Endothelial cell of umbilical vein (primary cell): ENCODE data around the gene POU2F3. TPM values are rescaled to one million over a fixed set of nuclear protein-coding genes. Genes with fewer than 3 reads are reported as not detected.

Experiments
- BruUV-seq: library from RNA; stranded (reverse); fragments of 400-500 nt; replicated peaks from 2 replicates; lab custom pipeline; 2021; lab: Mats Ljungman, UMichigan
- CTCF ChIA-PET: fragments of 300-600, 350-600 bp; sonication (Branson Sonifier 250); formaldehyde crosslinking; loops from one replicate; lab custom pipeline; 2021; ENCODE audit warnings: antibody characterized with exemption, inconsistent platforms; lab: Charles Lee
- POLR2A ChIA-PET: fragments of 300-600, 350-600 bp; sonication (Branson Sonifier 250); formaldehyde crosslinking; loops from one replicate; lab custom pipeline; 2021; ENCODE audit warnings: antibody characterized with exemption, inconsistent platforms; lab: Charles Lee
- DNase-seq: peaks from one replicate; pipeline ENCODE4 v3.0.0-alpha.2; 2011; ENCODE audit warnings: low read depth, low spot score
- FAIRE-seq: peaks from 2 replicates; lab custom pipeline; 2011; peaks lifted over from hg19 to GRCh38; lab: Jason Lieb, UNC
- H2AFZ ChIP-seq: 2 replicates; pipeline ENCODE4 v1.6.0; 2012; ENCODE audit warnings: low read depth, low read length, control low read depth, inconsistent platforms
- H3K27ac ChIP-seq: 2 replicates; pipeline ENCODE4 v1.5.1; 2011; ENCODE audit warnings: low read depth, mild to moderate bottlenecking, control low read depth, low read length, moderate library complexity; ENCODE audit not compliant: insufficient read depth
- H3K27me3 ChIP-seq, 2 experiments: 2 replicates each; pipeline versions ENCODE4 v1.6.0 to v1.6.1; 2011; ENCODE audit warnings: low read length in 2 of 2, mixed read lengths in 1 of 2; ENCODE audit not compliant: control insufficient read depth in 2 of 2, insufficient read depth in 2 of 2
- H3K36me3 ChIP-seq, 2 experiments: 2 replicates in 1 of 2; 3 replicates in 1 of 2; pipeline ENCODE4 v1.5.1; 2011; ENCODE audit warnings: low read length in 2 of 2, mild to moderate bottlenecking in 1 of 2, moderate library complexity in 1 of 2; ENCODE audit not compliant: control insufficient read depth in 2 of 2, insufficient read depth in 2 of 2; ENCODE audit errors: extremely low read depth in 1 of 2
- H3K4me1 ChIP-seq: 3 replicates; pipeline ENCODE4 v1.5.1; 2011; ENCODE audit warnings: mild to moderate bottlenecking, low read length; ENCODE audit not compliant: control insufficient read depth, insufficient read depth; ENCODE audit errors: extremely low read depth
- H3K4me2 ChIP-seq: 2 replicates; pipeline ENCODE4 v1.6.1; 2011; ENCODE audit warnings: low read length, control low read depth, mixed read lengths; ENCODE audit not compliant: insufficient read depth
- H3K4me3 ChIP-seq, 3 experiments: fragments of 200-600 bp in 1 of 3; sonication (generic), shearing (Covaris generic) in 1 of 3; replicated peaks in 1 of 3; 2 replicates each; pipeline ENCODE4 v1.5.1; 2011 to 2016; ENCODE audit warnings: control low read depth in 3 of 3, low read length in 3 of 3, mild to moderate bottlenecking in 2 of 3, inconsistent platforms in 1 of 3, low read depth in 1 of 3, moderate library complexity in 1 of 3; ENCODE audit not compliant: insufficient read depth in 1 of 3
- H3K79me2 ChIP-seq: 2 replicates; pipeline ENCODE4 v1.6.0; 2012; ENCODE audit warnings: low read length, inconsistent platforms; ENCODE audit not compliant: control insufficient read depth, insufficient read depth
- H3K9ac ChIP-seq: replicated peaks from 2 replicates; pipeline ENCODE3; 2011; ENCODE audit warnings: low read length, control low read depth; ENCODE audit not compliant: insufficient read depth; ENCODE audit errors: extremely low read depth
- H3K9me1 ChIP-seq: replicated peaks from 3 replicates; pipeline ENCODE4 v1.6.0; 2011; ENCODE audit warnings: mild to moderate bottlenecking, low read length; ENCODE audit not compliant: control insufficient read depth, insufficient read depth; ENCODE audit errors: extremely low read depth
- H3K9me3 ChIP-seq: replicated peaks from 2 replicates; pipeline ENCODE4 v1.5.1; 2012; ENCODE audit warnings: low read length, inconsistent platforms; ENCODE audit not compliant: control insufficient read depth, insufficient read depth
- H4K20me1 ChIP-seq: replicated peaks from 2 replicates; pipeline ENCODE3; 2011; ENCODE audit warnings: mild to moderate bottlenecking, low read length; ENCODE audit not compliant: control insufficient read depth, insufficient read depth; ENCODE audit errors: extremely low read depth
- CTCF ChIP-seq, 2 donors: IDR thresholded peaks; 1 replicate in 1 of 2; 2 replicates in 1 of 2; pipeline ENCODE4 v1.5.1; 2011; ENCODE audit warnings: low read length in 2 of 2, mild to moderate bottlenecking in 2 of 2, moderate library complexity in 2 of 2, control low read depth in 1 of 2, inconsistent platforms in 1 of 2, low read depth in 1 of 2; ENCODE audit not compliant: insufficient read depth in 1 of 2; ENCODE audit errors: extremely low read depth in 1 of 2
- EZH2 ChIP-seq: IDR thresholded peaks from 2 replicates; pipeline ENCODE4 v1.6.1; 2012; ENCODE audit warnings: borderline replicate concordance, low read depth, mild to moderate bottlenecking, moderate library complexity, low read length, inconsistent platforms; ENCODE audit not compliant: severe bottlenecking
- FOS ChIP-seq: IDR thresholded peaks from 2 replicates; pipeline ENCODE4 v1.6.1; 2011; ENCODE audit warnings: mild to moderate bottlenecking, low read length, moderate library complexity, borderline replicate concordance; ENCODE audit not compliant: insufficient read depth
- GATA2 ChIP-seq: IDR thresholded peaks from 2 replicates; pipeline ENCODE4 v1.7.0; 2011; ENCODE audit warnings: low read depth, mild to moderate bottlenecking, moderate library complexity, mixed read lengths, low read length; ENCODE audit not compliant: insufficient read length, insufficient read depth
- JUN ChIP-seq: IDR thresholded peaks from 2 replicates; pipeline ENCODE4 v1.6.1; 2011; ENCODE audit warnings: borderline replicate concordance, low read depth; ENCODE audit not compliant: insufficient read length, insufficient read depth
- MAX ChIP-seq: IDR thresholded peaks from 2 replicates; pipeline ENCODE4 v1.6.1; 2011; ENCODE audit not compliant: insufficient read depth, insufficient read length
- MYC ChIP-seq: IDR thresholded peaks from one replicate; pipeline ENCODE4 v1.6.1; 2011; ENCODE audit warnings: mild to moderate bottlenecking, low read depth, low read length
- POLR2A ChIP-seq: IDR thresholded peaks from 2 replicates; pipeline ENCODE4 v1.6.1; 2012; ENCODE audit warnings: low read depth, mild to moderate bottlenecking, control low read depth, low read length
- POLR2AphosphoS5 ChIP-seq: IDR thresholded peaks from 2 replicates; pipeline ENCODE4 v1.6.1; 2012; ENCODE audit warnings: low read depth, mild to moderate bottlenecking, control low read depth, low read length, moderate library complexity; ENCODE audit not compliant: insufficient read depth
- dilution Hi-C: fragments of 300-500 bp; cut with MboI; formaldehyde crosslinking; loops from one replicate; pipeline ENCODE4 v1.15.0; 2019; ENCODE audit warnings: low sequenced_read_pairs; ENCODE audit not compliant: extremely low pct_ligation_motif_present
- intact Hi-C: fragments of 100-400 bp; cut with micrococcal nuclease; formaldehyde crosslinking; loops from one replicate; pipeline ENCODE4 v1.10.0; 2022
- polyA plus RNA-seq, 4 experiments: library from polyadenylated mRNA; depleted of rRNA in 3 of 4; stranded (reverse) in 3 of 4; unstranded in 1 of 4; fragments of >200 nt; gene quantifications; 2 replicates each; pipeline versions ENCODE4 v1.2.1 to v1.2.3, GENCODE V29; 2011 to 2012; ENCODE audit warnings: missing spikeins in 1 of 4
- total RNA-seq: library from RNA; stranded (reverse); gene quantifications from 2 replicates; pipeline ENCODE4 v1.2.3, GENCODE V29; 2021

POU2F3 gene
- total and polyA plus RNA-seq, 2 donors (not counting 3 experiments of a cell fraction or from before 2014, with no cell fraction given) = 0.06 TPM; not detected in 1

- no TSS peak for BruUV-seq
- Histone ChIP-seq H3K9me3 (no peaks in the 10 kb centered on the region), H3K36me3 (no peaks in the 10 kb centered on the region), H3K9ac (no peak overlapping the region), H3K9me1 (no peaks in the 10 kb centered on the region), H4K20me1 (no peaks in the 10 kb centered on the region), H3K27me3 (no peaks in the 10 kb centered on the region), H3K27ac (no peak overlapping the region), H3K4me3 (no peak overlapping the region), H2AFZ (no peak overlapping the region), H3K4me2 (peak overlapping the region; percentile 63), H3K4me1 (peaks cover 39% of the 10 kb centered on the region), H3K79me2 (peaks cover 9% of the 10 kb centered on the region)
- DNase-seq = no peak
- no peak for FAIRE-seq
- ChIA-PET CTCF (interaction anchor here (1.0 to 5.0 kb wide), 8 partner anchors 10 to 484 kb away, joined by 3 to 19 read pairs (median 6); partner anchors contain the start of gene NECTIN1), POLR2A (interaction anchor here (0.6 kb wide), 1 partner anchor 164 kb away, joined by 3 read pairs; no protein-coding TSS in a partner anchor)
- dilution Hi-C loops (no loop called here), intact Hi-C loops (loop anchor here (5.0 to 10.0 kb wide), 4 partner anchors 352 to 858 kb away; partner anchors contain the start of gene NECTIN1)
- no peak for TF ChIP-seq MAX
- no peak for TF ChIP-seq EZH2
- no peak for TF ChIP-seq FOS
- no peak for TF ChIP-seq MYC
- no peak for TF ChIP-seq CTCF (IDR thresholded peaks at IDR 0.05; ENCODE audit: extremely low read depth in 1 of 2, insufficient read depth in 1 of 2, low read depth in 1 of 2, low read length in 2 of 2)
- no peak for TF ChIP-seq JUN
- TF ChIP-seq POLR2A = no peak
- TF ChIP-seq POLR2AphosphoS5 = no peak
- no peak for TF ChIP-seq GATA2
These were observed 27.0 kb upstream of the POU2F3 start for GRCh38 chr11:120212926-120213325.
